ENCODE results near the gene NPLOC4. TPM values are rescaled to one million over a fixed set of nuclear protein-coding genes. Genes with fewer than 3 reads are reported as not detected.

NPLOC4 gene
- total RNA-seq, 1 donor from 2014 or later, result 137 TPM

DNA sequence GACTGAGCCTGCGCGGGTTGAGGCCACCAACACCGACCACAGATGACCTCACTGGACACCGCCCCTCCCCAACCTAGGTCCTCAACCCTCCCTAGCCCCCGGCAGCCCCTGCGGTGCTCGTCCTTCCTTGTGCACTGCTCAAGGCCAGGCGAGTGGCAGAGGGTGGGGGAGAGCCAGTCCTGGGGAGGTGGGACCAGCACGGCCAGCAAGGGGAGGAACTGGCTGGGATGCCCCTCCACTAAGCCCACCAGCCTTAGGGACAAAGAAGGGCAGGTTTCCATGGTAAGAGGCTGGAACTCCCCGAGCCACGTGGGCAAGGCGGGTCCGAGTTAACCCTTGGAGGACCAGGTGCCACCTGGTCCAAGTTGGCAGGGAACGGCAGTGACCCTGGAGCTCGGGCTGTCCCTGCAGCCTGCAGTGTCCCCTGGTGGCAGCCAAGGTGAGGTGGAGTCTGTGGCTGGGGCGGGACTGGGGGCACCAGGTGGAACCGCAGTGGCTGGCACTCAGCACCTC, 99.5 kb downstream of the NPLOC4 start:
- TF ChIP-seq, protein P1, sequence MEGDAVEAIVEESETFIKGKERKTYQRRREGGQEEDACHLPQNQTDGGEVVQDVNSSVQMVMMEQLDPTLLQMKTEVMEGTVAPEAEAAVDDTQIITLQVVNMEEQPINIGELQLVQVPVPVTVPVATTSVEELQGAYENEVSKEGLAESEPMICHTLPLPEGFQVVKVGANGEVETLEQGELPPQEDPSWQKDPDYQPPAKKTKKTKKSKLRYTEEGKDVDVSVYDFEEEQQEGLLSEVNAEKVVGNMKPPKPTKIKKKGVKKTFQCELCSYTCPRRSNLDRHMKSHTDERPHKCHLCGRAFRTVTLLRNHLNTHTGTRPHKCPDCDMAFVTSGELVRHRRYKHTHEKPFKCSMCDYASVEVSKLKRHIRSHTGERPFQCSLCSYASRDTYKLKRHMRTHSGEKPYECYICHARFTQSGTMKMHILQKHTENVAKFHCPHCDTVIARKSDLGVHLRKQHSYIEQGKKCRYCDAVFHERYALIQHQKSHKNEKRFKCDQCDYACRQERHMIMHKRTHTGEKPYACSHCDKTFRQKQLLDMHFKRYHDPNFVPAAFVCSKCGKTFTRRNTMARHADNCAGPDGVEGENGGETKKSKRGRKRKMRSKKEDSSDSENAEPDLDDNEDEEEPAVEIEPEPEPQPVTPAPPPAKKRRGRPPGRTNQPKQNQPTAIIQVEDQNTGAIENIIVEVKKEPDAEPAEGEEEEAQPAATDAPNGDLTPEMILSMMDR (IDR thresholded peaks at IDR 0.05; ENCODE audit: partially characterized antibody, unreplicated experiment), result peak; percentile 73
- peak overlapping the region; percentile 90 for H3K27ac Mint-ChIP-seq (ENCODE audit: unreplicated experiment)
- peak; percentile 62 for DNase-seq
- peaks cover 5% of the 10 kb centered on the region for H3K4me1 Mint-ChIP-seq (ENCODE audit: low read depth, unreplicated experiment)
- peaks cover 7% of the 10 kb centered on the region for H3K27me3 Mint-ChIP-seq (ENCODE audit: unreplicated experiment)
- H3K36me3 Mint-ChIP-seq (ENCODE audit: unreplicated experiment), result no peaks in the 10 kb centered on the region
- H3K4me3 Mint-ChIP-seq (ENCODE audit: unreplicated experiment), result no peak overlapping the region
- H3K9me3 Mint-ChIP-seq (ENCODE audit: unreplicated experiment), result peaks cover 10% of the 10 kb centered on the region

DNA sequence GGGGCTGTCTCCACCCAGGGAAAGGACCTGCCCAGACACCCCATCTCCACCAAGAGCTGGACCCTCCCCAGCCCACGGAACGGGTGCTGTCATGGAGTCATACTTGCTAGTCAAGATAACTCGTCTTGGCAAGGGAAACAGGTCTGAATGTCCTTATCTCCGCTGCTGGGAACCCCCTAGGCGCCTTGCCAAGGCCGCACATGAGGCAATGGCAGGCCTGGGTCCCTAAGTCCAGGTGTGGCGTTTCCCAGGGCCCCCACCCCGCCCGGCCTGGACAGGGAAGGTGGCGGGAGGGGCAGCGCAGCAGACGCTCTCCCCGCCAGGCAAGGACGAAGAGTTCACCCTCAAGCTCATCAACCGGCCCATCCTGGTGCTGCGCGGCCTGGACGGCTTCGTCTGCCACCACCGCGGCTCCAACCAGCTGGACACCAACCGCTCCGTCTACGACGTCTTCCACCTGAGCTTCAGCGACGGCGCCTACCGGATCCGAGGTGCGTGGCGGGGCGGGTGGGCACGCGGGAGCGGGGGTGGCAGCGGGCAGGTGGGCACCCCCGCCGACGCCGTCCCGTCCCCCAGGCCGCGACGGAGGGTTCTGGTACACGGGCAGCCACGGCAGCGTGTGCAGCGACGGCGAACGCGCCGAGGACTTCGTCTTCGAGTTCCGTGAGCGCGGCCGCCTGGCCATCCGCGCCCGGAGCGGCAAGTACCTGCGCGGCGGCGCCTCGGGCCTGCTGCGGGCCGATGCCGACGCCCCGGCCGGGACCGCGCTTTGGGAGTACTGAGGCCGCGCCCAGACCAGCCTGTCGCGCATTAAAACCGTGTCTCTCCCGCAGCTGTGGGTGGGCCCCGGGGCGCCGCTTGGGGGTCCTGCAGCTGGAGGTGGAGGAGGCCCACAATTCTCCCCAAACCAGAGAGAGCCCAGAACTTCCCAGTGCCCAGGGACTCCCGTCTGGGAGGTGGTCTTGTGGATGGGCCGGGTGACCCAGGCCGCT, 100.3 kb downstream of the NPLOC4 start:
- Mint-ChIP-seq H3K36me3 (ENCODE audit: unreplicated experiment) (no peaks in the 10 kb centered on the region), H3K27me3 (ENCODE audit: unreplicated experiment) (peaks cover 7% of the 10 kb centered on the region), H3K4me3 (ENCODE audit: unreplicated experiment) (no peak overlapping the region), H3K9me3 (ENCODE audit: unreplicated experiment) (peaks cover 8% of the 10 kb centered on the region), H3K4me1 (ENCODE audit: low read depth, unreplicated experiment) (peaks cover 5% of the 10 kb centered on the region), H3K27ac (ENCODE audit: unreplicated experiment) (no peak overlapping the region)
- TF ChIP-seq, protein P1 (IDR thresholded peaks at IDR 0.05; ENCODE audit: partially characterized antibody, unreplicated experiment), result no peak
- DNase-seq, result no peak

- H3K27me3 Mint-ChIP-seq (ENCODE audit: unreplicated experiment), result peaks cover 7% of the 10 kb centered on the region
- no peak for DNase-seq
- H3K36me3 Mint-ChIP-seq (ENCODE audit: unreplicated experiment), result no peaks in the 10 kb centered on the region
- TF ChIP-seq, protein P1 (IDR thresholded peaks at IDR 0.05; ENCODE audit: partially characterized antibody, unreplicated experiment), result no peak
- H3K4me3 Mint-ChIP-seq (ENCODE audit: unreplicated experiment), result no peak overlapping the region
- H3K9me3 Mint-ChIP-seq (ENCODE audit: unreplicated experiment), result peaks cover 8% of the 10 kb centered on the region
- peaks cover 5% of the 10 kb centered on the region for H3K4me1 Mint-ChIP-seq (ENCODE audit: low read depth, unreplicated experiment)
- H3K27ac Mint-ChIP-seq (ENCODE audit: unreplicated experiment), result no peak overlapping the region
These were observed 101.2 kb downstream of the NPLOC4 start for GRCh38 chr17:81535480-81536298.

- H3K27me3 Mint-ChIP-seq (ENCODE audit: unreplicated experiment), result peaks cover 7% of the 10 kb centered on the region
- no peak overlapping the region for H3K4me3 Mint-ChIP-seq (ENCODE audit: unreplicated experiment)
- H3K36me3 Mint-ChIP-seq (ENCODE audit: unreplicated experiment), result no peaks in the 10 kb centered on the region
- TF ChIP-seq, protein P1 (IDR thresholded peaks at IDR 0.05; ENCODE audit: partially characterized antibody, unreplicated experiment), result no peak
- no peak overlapping the region for H3K27ac Mint-ChIP-seq (ENCODE audit: unreplicated experiment)
- peaks cover 5% of the 10 kb centered on the region for H3K4me1 Mint-ChIP-seq (ENCODE audit: low read depth, unreplicated experiment)
- peaks cover 8% of the 10 kb centered on the region for H3K9me3 Mint-ChIP-seq (ENCODE audit: unreplicated experiment)
- DNase-seq, result no peak
These were observed 101.9 kb downstream of the NPLOC4 start for GRCh38 chr17:81535007-81535328.
